GM12878 (cell line): ENCODE results near the gene CAMTA1.

ENCODE experiments used
- ATF2 ChIP-seq: IDR thresholded peaks from 2 replicates; pipeline ENCODE4 v1.6.1; 2012; ENCODE audit warnings: low read length, inconsistent platforms
- CHD1 ChIP-seq: IDR thresholded peaks from 2 replicates; pipeline ENCODE4 v1.6.1; 2012; ENCODE audit warnings: low read depth, low read length, improper control_type of control experiment
- CTCF ChIP-seq, 3 experiments: IDR thresholded peaks in 2 of 3; conservative IDR thresholded peaks in 1 of 3; 2 replicates each; pipeline ENCODE4 v1.5.1; 2011; ENCODE audit warnings: low read depth in 3 of 3, low read length in 3 of 3, mild to moderate bottlenecking in 3 of 3, control low read depth in 2 of 3, moderate library complexity in 2 of 3, inconsistent platforms in 1 of 3, mixed read lengths in 1 of 3; ENCODE audit not compliant: control insufficient read depth in 2 of 3, insufficient read depth in 1 of 3; ENCODE audit errors: extremely low read depth in 1 of 3
- FOXM1 ChIP-seq: IDR thresholded peaks from 2 replicates; pipeline ENCODE4 v1.6.1; 2012; ENCODE audit warnings: low read depth, mild to moderate bottlenecking, inconsistent platforms, low read length, moderate library complexity
- HDAC6 ChIP-seq: fragments of 200-600 bp; sonication (generic); IDR thresholded peaks from one replicate; pipeline ENCODE4 v1.8.0; 2017; ENCODE audit warnings: antibody characterized with exemption; ENCODE audit not compliant: unreplicated experiment
- PAX8 ChIP-seq: fragments of 450-650 bp; IDR thresholded peaks from 2 replicates; pipeline ENCODE4 v1.6.1; 2017; ENCODE audit warnings: mild to moderate bottlenecking, moderate library complexity
- POLR2AphosphoS5 ChIP-seq: IDR thresholded peaks from 2 replicates; pipeline ENCODE4 v1.6.1; 2011; ENCODE audit warnings: mild to moderate bottlenecking, low read length, inconsistent platforms
- TCF7 ChIP-seq: IDR thresholded peaks from 2 replicates; pipeline ENCODE4 v1.6.1; 2014; ENCODE audit warnings: antibody characterized with exemption, borderline replicate concordance

GRCh38 chr1:7339014-7339413, 553.8 kb downstream of the CAMTA1 start:
- TF ChIP-seq ATF2: no peak
- TF ChIP-seq TCF7: no peak
- no peak for TF ChIP-seq CHD1
- TF ChIP-seq CTCF (IDR thresholded peaks at IDR 0.05 in 2 of 3, conservative IDR thresholded peaks at IDR 0.05 in 1 of 3; ENCODE audit: control insufficient read depth in 2 of 3, extremely low read depth in 1 of 3, insufficient read depth in 1 of 3, low read depth in 3 of 3, low read length in 3 of 3): no peak
- no peak for TF ChIP-seq PAX8
- TF ChIP-seq POLR2AphosphoS5: no peak
- TF ChIP-seq FOXM1: no peak
- TF ChIP-seq HDAC6: no peak
